D721Med (cell line): ENCODE measurements around the gene ADCY4.

ENCODE experiments used
- DNase-seq: peaks from one replicate; pipeline ENCODE4 v3.0.0; 2011; ENCODE audit warnings: low spot score; ENCODE audit not compliant: insufficient read length
- FAIRE-seq: peaks from 2 replicates; lab custom pipeline; 2011; peaks lifted over from hg19 to GRCh38; lab: Jason Lieb, UNC
- CTCF ChIP-seq: IDR thresholded peaks from 2 replicates; pipeline ENCODE4 v1.5.1; 2012; ENCODE audit warnings: mild to moderate bottlenecking, control low read depth; ENCODE audit not compliant: insufficient read depth; ENCODE audit errors: missing control alignments

The ADCY4 gene

GRCh38 chr14:24337824-24338175, 2.9 kb upstream of the ADCY4 start:
- DNase-seq (no peak), FAIRE-seq (no peak)
- TF ChIP-seq CTCF: no peak

GRCh38 chr14:24337144-24337823, 2.4 kb upstream of the ADCY4 start:
- no peak for DNase-seq
- no peak for TF ChIP-seq CTCF
- FAIRE-seq: no peak

- TF ChIP-seq CTCF: no peak
- no peak for FAIRE-seq
- DNase-seq: no peak
Measured at GRCh38 chr14:24335461-24336171, 745 bp upstream of the ADCY4 start.

- FAIRE-seq: no peak
- TF ChIP-seq CTCF: peak; percentile 52
- peak; percentile 84 for DNase-seq
Measured at GRCh38 chr14:24332268-24332993, 2.4 kb downstream of the ADCY4 start.

GRCh38 chr14:24331731-24332267, 3.1 kb downstream of the ADCY4 start:
- FAIRE-seq (no peak), DNase-seq (no peak)
- no peak for TF ChIP-seq CTCF

GRCh38 chr14:24330973-24331674, 3.7 kb downstream of the ADCY4 start:
- no peak for DNase-seq
- FAIRE-seq: no peak
- no peak for TF ChIP-seq CTCF
